ENCODE measurements around the gene RCAN2.
A peak's percentile ranks its signal among the peaks of the same experiment; 100 is the strongest.
"Not testable (repeated sequence)": the region's sequence is repeated elsewhere in the genome, so short reads cannot be mapped to it uniquely, and the experiment has no call there.

The RCAN2 gene

GRCh38 chr6:46422619-46423018 is 68.6 kb downstream of the RCAN2 start:
- DNase-seq (no peak), ATAC-seq (no peak)
- no peaks in the 10 kb centered on the region for H3K4me1 Mint-ChIP-seq
- H3K4me3 Mint-ChIP-seq, result no peak overlapping the region
- no peaks in the 10 kb centered on the region for H3K9me3 Mint-ChIP-seq
- H3K27ac Mint-ChIP-seq, result no peak overlapping the region
- H3K27me3 Mint-ChIP-seq, result peaks cover 41% of the 10 kb centered on the region

GRCh38 chr6:46421939-46422338 is 69.3 kb downstream of the RCAN2 start:
- no peak overlapping the region for H3K27ac Mint-ChIP-seq

GRCh38 chr6:46420921-46421638 is 70.2 kb downstream of the RCAN2 start:
- Mint-ChIP-seq H3K9me3 (no peaks in the 10 kb centered on the region), H3K27ac (no peak overlapping the region), H3K4me3 (no peak overlapping the region), H3K27me3 (peaks cover 41% of the 10 kb centered on the region), H3K4me1 (no peaks in the 10 kb centered on the region)
- ATAC-seq, result no peak
- no peak for DNase-seq

More at GRCh38 chr6:46421939-46422338, 69.3 kb downstream of the RCAN2 start:
- H3K4me1 Mint-ChIP-seq, result no peaks in the 10 kb centered on the region
- no peak overlapping the region for H3K4me3 Mint-ChIP-seq
- H3K27me3 Mint-ChIP-seq, result peaks cover 41% of the 10 kb centered on the region
- H3K9me3 Mint-ChIP-seq, result no peaks in the 10 kb centered on the region
- DNase-seq (no peak), ATAC-seq (no peak)

DNA sequence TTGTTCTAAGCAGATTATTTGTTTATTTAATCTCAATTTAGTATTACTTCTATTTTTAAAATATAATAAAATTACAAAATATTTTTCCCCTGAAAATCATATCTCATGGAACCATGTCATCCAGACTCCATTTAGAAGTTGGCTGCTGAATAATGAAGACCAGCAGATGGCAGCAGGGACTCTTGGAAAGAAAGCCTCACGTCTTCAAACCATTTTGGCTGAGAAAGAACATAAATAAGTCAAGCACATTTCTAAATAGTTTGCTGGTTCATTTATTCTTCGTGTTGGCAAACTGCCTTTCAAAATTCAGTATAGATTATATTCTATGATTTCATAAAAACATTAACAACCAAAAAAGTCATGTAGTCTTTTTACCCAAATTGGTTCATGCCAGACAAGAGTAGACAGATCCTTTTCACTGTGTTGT is 71.7 kb downstream of the RCAN2 start:
- ATAC-seq (no peak), DNase-seq (peak; percentile 12 to 20)
- H3K27me3 Mint-ChIP-seq, result peaks cover 38% of the 10 kb centered on the region

DNA sequence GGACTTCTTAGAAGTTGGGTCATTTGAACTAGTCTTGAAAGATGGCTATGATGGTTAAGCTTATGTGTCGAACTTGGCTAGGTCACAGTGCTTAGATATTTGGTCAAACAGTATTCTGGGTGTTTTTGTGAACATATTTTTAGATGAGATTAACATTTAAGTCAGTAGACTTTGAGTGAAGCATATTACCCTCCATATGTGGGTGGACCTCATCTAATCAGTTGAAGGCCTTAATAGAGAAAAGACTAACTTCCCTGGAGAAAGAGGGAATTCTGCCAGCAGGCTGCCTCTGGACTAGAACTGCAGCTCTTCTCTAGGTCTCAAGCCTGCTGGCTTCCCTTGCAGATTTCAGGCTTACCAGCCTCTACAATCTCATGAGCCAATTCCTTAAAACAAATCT is 76.9 kb downstream of the RCAN2 start:
- ATAC-seq (no peak), DNase-seq (no peak)
- Mint-ChIP-seq H3K9me3 (no peaks in the 10 kb centered on the region), H3K4me1 (no peaks in the 10 kb centered on the region), H3K4me3 (no peak overlapping the region), H3K27me3 (no peaks in the 10 kb centered on the region), H3K27ac (no peak overlapping the region)

More for the DNA sequence above, 71.7 kb downstream of the RCAN2 start:
- no peak overlapping the region for H3K4me3 Mint-ChIP-seq
- H3K9me3 Mint-ChIP-seq, result no peaks in the 10 kb centered on the region
- H3K4me1 Mint-ChIP-seq, result no peaks in the 10 kb centered on the region
- H3K27ac Mint-ChIP-seq, result no peak overlapping the region

GRCh38 chr6:46412662-46413061 is 78.6 kb downstream of the RCAN2 start:
- Mint-ChIP-seq H3K27ac (no peak overlapping the region), H3K4me1 (no peaks in the 10 kb centered on the region), H3K4me3 (no peak overlapping the region), H3K9me3 (no peaks in the 10 kb centered on the region), H3K27me3 (no peaks in the 10 kb centered on the region)
- DNase-seq (no peak), ATAC-seq (no peak)

GRCh38 chr6:46411456-46412197 is 79.6 kb downstream of the RCAN2 start:
- H3K4me3 Mint-ChIP-seq, result no peak overlapping the region
- no peak for ATAC-seq
- DNase-seq, result no peak
- no peaks in the 10 kb centered on the region for H3K9me3 Mint-ChIP-seq
- no peaks in the 10 kb centered on the region for H3K27me3 Mint-ChIP-seq
- no peaks in the 10 kb centered on the region for H3K4me1 Mint-ChIP-seq
- H3K27ac Mint-ChIP-seq, result no peak overlapping the region

- Mint-ChIP-seq H3K9me3 (no peaks in the 10 kb centered on the region), H3K27ac (no peak overlapping the region), H3K4me3 (no peak overlapping the region), H3K27me3 (no peaks in the 10 kb centered on the region), H3K4me1 (no peaks in the 10 kb centered on the region)
- ATAC-seq, result no peak
- DNase-seq, result peak in 1 of 2 donors; percentile 11
Measured at GRCh38 chr6:46410334-46410953, 80.8 kb downstream of the RCAN2 start.

DNA sequence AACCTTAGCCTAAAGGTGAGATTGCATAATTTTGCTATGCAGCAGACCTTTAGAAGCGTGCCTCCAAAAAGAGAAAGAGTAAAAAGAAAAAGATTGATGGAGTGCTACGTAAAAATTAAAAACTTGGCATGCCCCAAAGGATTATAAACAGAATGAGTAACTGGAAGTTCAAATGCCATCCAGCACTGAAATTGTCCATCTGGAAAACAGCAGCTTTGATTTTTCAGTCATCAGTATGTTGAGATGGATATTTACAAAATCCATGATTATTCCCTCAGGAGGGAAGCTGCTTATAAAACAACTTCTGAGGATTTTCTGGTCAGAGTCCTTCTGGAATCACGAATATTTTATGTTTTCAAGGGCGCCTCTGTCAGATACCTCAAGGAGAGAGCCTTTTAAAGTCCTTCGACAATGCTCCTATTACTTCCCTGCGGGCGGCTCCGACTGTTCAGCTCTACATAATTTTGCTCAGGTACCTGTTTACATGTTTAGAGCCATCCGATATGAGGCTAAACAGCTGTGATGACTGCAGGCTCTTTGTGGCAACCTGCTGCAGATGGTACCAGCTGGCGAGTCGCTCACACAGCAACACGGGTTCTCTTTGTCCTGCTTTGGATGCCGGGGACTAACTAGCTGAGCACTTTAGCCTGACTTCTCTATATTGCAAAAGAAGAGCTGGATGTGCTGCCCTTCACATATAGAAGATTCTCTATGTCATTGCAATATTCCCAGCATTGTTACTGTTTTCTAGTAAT is 83.3 kb downstream of the RCAN2 start:
- DNase-seq (no peak), ATAC-seq (no peak)
- no peaks in the 10 kb centered on the region for H3K27me3 Mint-ChIP-seq
- H3K4me1 Mint-ChIP-seq, result no peaks in the 10 kb centered on the region
- no peak overlapping the region for H3K27ac Mint-ChIP-seq
- H3K4me3 Mint-ChIP-seq, result no peak overlapping the region
- H3K9me3 Mint-ChIP-seq, result no peaks in the 10 kb centered on the region

DNA sequence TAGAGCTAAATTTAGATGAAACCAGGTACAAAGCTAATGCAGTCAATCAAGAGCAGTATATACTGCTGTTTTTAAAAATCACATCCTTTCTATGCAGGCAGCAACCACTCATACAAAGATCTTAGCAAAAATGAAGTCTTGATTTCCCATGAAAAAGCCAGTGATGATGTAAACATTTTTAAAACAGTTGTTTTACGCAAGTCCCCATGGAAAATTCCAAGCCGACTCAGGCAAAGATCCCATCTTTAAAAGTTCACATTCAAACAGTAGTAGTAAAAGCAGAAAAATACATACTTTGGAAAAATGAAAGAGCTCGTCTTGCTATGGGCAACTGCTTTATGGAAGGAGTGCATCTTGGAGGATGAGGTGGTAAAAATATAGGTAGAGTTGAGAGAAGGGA is 84.0 kb downstream of the RCAN2 start:
- ATAC-seq (no peak), DNase-seq (no peak)
- no peak overlapping the region for H3K4me3 Mint-ChIP-seq
- no peaks in the 10 kb centered on the region for H3K27me3 Mint-ChIP-seq
- H3K4me1 Mint-ChIP-seq, result no peaks in the 10 kb centered on the region
- H3K9me3 Mint-ChIP-seq, result no peaks in the 10 kb centered on the region
- H3K27ac Mint-ChIP-seq, result no peak overlapping the region

- H3K9me3 Mint-ChIP-seq, H3K27me3 Mint-ChIP-seq, H3K4me1 Mint-ChIP-seq, DNase-seq, ATAC-seq, H3K27ac Mint-ChIP-seq, H3K4me3 Mint-ChIP-seq: not testable (repeated sequence)
Measured at GRCh38 chr6:46405620-46406180, 85.5 kb downstream of the RCAN2 start.

DNA sequence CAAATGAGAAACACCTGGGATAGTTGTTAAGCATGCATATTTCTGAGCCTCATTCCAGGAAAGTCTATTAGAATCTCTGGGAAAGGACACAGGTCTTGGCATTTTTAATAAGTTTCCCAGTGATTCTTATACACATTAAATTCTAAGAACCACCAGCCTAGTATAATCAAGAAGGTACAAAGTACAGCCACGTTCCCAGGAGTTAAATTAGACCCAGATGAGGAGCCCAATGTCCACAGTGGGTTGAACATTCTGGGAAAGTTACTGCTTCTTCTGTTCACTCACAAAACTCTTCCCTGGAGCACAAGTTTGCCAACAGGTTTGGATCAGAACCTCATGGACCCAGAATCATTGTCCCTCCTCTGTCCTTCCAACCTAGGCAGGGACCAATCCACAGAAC is 90.4 kb downstream of the RCAN2 start:
- no peak overlapping the region for H3K4me3 Mint-ChIP-seq
- H3K9me3 Mint-ChIP-seq, result no peaks in the 10 kb centered on the region
- ATAC-seq, result no peak

GRCh38 chr6:46395530-46395929 is 95.7 kb downstream of the RCAN2 start:
- Mint-ChIP-seq H3K4me3 (no peak overlapping the region), H3K4me1 (no peaks in the 10 kb centered on the region), H3K9me3 (no peaks in the 10 kb centered on the region), H3K27ac (no peak overlapping the region), H3K27me3 (peaks cover 18% of the 10 kb centered on the region)
- ATAC-seq, result no peak
- DNase-seq, result no peak

More for the DNA sequence above, 90.4 kb downstream of the RCAN2 start:
- H3K27me3 Mint-ChIP-seq, result peaks cover 13% of the 10 kb centered on the region
- H3K27ac Mint-ChIP-seq, result no peak overlapping the region
- H3K4me1 Mint-ChIP-seq, result no peaks in the 10 kb centered on the region
- DNase-seq, result no peak

GRCh38 chr6:46393940-46394337 is 97.3 kb downstream of the RCAN2 start:
- Mint-ChIP-seq H3K4me1 (no peaks in the 10 kb centered on the region), H3K27ac (no peak overlapping the region)

DNA sequence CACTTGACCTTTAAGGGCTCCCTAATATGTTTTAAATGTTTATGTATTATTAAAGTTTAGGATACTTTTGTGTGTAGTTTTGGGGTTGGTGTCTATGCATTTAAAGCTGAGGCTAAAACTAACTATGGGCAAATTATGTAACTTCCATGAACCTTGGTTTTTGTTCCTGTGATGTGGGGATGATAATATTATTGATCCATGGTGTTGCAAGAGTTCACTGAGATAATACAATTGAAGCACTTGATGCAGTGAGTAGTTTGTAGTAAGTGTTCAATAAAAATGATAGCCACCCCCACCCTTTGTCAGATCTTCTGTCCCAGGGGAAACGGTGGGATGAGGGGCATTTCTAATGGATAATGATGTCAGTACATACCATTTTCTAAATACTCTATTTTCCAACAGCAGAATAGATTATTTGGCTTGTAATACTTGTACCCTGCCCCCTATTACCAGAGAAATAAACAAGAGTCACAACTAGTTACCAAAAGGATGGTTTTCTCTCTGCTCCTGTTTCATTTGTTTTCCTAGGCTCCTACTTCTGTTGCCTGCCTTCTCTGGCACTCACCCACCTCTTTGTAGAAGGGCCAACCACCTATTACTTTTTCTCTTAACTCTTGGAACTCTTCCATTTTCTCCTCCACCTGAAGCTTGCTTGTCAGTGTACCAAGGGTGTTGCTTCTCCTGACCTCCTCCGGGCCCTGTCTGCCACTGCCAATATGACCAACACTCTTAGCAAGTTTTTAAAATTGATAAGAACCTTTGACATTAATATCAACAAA is 97.9 kb downstream of the RCAN2 start:
- DNase-seq (no peak), ATAC-seq (no peak)
- Mint-ChIP-seq H3K27ac (no peak overlapping the region), H3K27me3 (peaks cover 5% of the 10 kb centered on the region), H3K4me1 (no peaks in the 10 kb centered on the region), H3K4me3 (no peak overlapping the region), H3K9me3 (no peaks in the 10 kb centered on the region)

More at GRCh38 chr6:46393940-46394337, 97.3 kb downstream of the RCAN2 start:
- H3K27me3 Mint-ChIP-seq, result peaks cover 5% of the 10 kb centered on the region
- ATAC-seq (no peak), DNase-seq (no peak)
- H3K4me3 Mint-ChIP-seq, result no peak overlapping the region
- no peaks in the 10 kb centered on the region for H3K9me3 Mint-ChIP-seq
